ENCODE results near the gene ARHGEF5.

DNA sequence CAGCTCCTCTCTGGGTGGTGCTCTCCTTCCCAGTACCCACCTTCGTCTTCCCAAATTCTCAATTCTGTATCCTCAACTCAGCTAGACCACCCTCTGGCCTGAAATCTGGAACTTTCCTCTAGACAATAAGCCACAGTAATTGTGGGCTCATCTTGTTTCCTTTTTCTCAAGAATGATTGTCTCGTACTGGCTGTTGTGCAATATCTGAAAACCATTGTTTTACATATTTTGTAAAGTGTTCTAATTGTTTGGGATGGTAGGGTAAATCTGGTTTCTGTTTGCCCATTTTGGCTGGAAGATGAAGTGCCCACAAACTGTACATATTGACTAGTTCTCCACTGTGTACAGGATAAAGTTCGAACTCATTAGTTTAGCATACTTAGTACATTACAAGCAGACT lies 59.6 kb downstream of the ARHGEF5 start:
- TF ChIP-seq POLR2A (IDR thresholded peaks at IDR 0.05; ENCODE audit: low read depth, low read length), result no peak
- no peak for TF ChIP-seq TAF1 (IDR thresholded peaks at IDR 0.05; ENCODE audit: low read depth, low read length)
- TF ChIP-seq SPI1 (IDR thresholded peaks at IDR 0.05; ENCODE audit: low read depth, low read length), result no peak

All from GM12891 (cell line).